Nephron progenitor cell (in vitro differentiated cells): Measurements from ENCODE around the gene PSMD6.

ENCODE experiments used
- DNase-seq: peaks from one replicate; pipeline ENCODE4 v3.0.0; 2021
- H3K27ac Mint-ChIP-seq: 2 replicates; pipeline ENCODE4 v1.8.0; 2021; ENCODE audit warnings: mild to moderate bottlenecking, moderate library complexity, mixed read lengths
- H3K27me3 Mint-ChIP-seq: 2 replicates; pipeline ENCODE4 v1.8.0; 2021; ENCODE audit warnings: mild to moderate bottlenecking, low read depth, mixed read lengths; ENCODE audit not compliant: poor library complexity
- H3K36me3 Mint-ChIP-seq: 2 replicates; pipeline ENCODE4 v1.8.0; 2021; ENCODE audit warnings: low read depth, mixed read lengths
- H3K4me1 Mint-ChIP-seq: 2 replicates; pipeline ENCODE4 v1.8.0; 2021; ENCODE audit warnings: mixed read lengths
- H3K4me3 Mint-ChIP-seq: 2 replicates; pipeline ENCODE4 v1.8.0; 2021; ENCODE audit warnings: mild to moderate bottlenecking, moderate library complexity, mixed read lengths
- H3K9me3 Mint-ChIP-seq: 2 replicates; pipeline ENCODE4 v1.8.0; 2021; ENCODE audit warnings: mild to moderate bottlenecking, moderate library complexity, mixed read lengths
- CTCF ChIP-seq: fragments of 200-600 bp; sonication (generic); IDR thresholded peaks from 2 replicates; pipeline ENCODE4 v1.5.0; 2021; ENCODE audit warnings: antibody characterized with exemption

PSMD6 gene

GRCh38 chr3:64008017-64008416 lies 15.3 kb downstream of the PSMD6 start:
- Mint-ChIP-seq H3K9me3 (no peaks in the 10 kb centered on the region), H3K27me3 (no peaks in the 10 kb centered on the region), H3K4me1 (no peaks in the 10 kb centered on the region), H3K4me3 (no peak overlapping the region), H3K27ac (no peak overlapping the region), H3K36me3 (peaks cover 26% of the 10 kb centered on the region)
- DNase-seq = no peak
- TF ChIP-seq CTCF = no peak

GRCh38 chr3:64003589-64003988 lies 19.7 kb downstream of the PSMD6 start:
- Mint-ChIP-seq H3K4me1 (peaks cover 23% of the 10 kb centered on the region), H3K27me3 (no peaks in the 10 kb centered on the region), H3K9me3 (no peaks in the 10 kb centered on the region), H3K36me3 (peaks cover 17% of the 10 kb centered on the region), H3K4me3 (no peak overlapping the region), H3K27ac (no peak overlapping the region)
- DNase-seq = no peak
- TF ChIP-seq CTCF = no peak

GRCh38 chr3:64002233-64002632 lies 21.1 kb downstream of the PSMD6 start:
- no peak for DNase-seq
- Mint-ChIP-seq H3K36me3 (peaks cover 30% of the 10 kb centered on the region), H3K9me3 (no peaks in the 10 kb centered on the region), H3K4me1 (peaks cover 24% of the 10 kb centered on the region), H3K4me3 (no peak overlapping the region), H3K27ac (peak overlapping the region; percentile 7), H3K27me3 (no peaks in the 10 kb centered on the region)
- no peak for TF ChIP-seq CTCF

GRCh38 chr3:64000453-64001055 lies 22.7 kb downstream of the PSMD6 start:
- no peaks in the 10 kb centered on the region for H3K9me3 Mint-ChIP-seq
- H3K27ac Mint-ChIP-seq = peak overlapping the region; percentile 83
- peaks cover 32% of the 10 kb centered on the region for H3K4me1 Mint-ChIP-seq

GRCh38 chr3:63998852-63999754 lies 24.2 kb downstream of the PSMD6 start:
- H3K27ac Mint-ChIP-seq = peak overlapping the region; percentile 69

More at GRCh38 chr3:64000453-64001055, 22.7 kb downstream of the PSMD6 start:
- no peak overlapping the region for H3K4me3 Mint-ChIP-seq
- DNase-seq = no peak
- H3K36me3 Mint-ChIP-seq = peaks cover 47% of the 10 kb centered on the region
- no peak for TF ChIP-seq CTCF
- H3K27me3 Mint-ChIP-seq = no peaks in the 10 kb centered on the region

More at GRCh38 chr3:63998852-63999754, 24.2 kb downstream of the PSMD6 start:
- no peak for TF ChIP-seq CTCF
- Mint-ChIP-seq H3K4me1 (peaks cover 40% of the 10 kb centered on the region), H3K36me3 (peaks cover 54% of the 10 kb centered on the region), H3K9me3 (no peaks in the 10 kb centered on the region), H3K4me3 (no peak overlapping the region), H3K27me3 (no peaks in the 10 kb centered on the region)
- no peak for DNase-seq
